ENCODE data around the gene EFNA5.

Gene EFNA5

GRCh38 chr5:107603349-107603748, 67.4 kb downstream of the EFNA5 start:
- DNase-seq (ENCODE audit: low spot score) = no peak

DNA sequence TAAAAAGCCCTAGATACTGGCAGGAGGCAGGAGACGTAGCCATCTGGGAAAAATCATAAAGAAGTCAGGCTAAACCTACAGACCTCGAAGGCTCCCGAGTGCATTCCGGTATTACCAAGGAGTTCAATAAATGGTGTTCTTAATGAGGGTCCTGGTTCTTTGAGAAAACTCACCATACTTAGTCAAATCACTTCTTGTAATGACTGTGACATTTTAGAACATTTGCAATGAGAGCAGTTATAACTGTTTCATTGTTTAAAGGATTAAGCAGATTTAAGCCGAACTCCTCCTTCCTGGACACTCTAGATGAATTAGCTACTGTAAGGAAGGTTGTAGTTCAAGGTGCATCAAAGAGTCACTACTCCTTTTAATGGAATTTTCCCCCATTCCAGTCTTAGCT, 67.8 kb downstream of the EFNA5 start:
- no peak for DNase-seq (ENCODE audit: low spot score)

DNA sequence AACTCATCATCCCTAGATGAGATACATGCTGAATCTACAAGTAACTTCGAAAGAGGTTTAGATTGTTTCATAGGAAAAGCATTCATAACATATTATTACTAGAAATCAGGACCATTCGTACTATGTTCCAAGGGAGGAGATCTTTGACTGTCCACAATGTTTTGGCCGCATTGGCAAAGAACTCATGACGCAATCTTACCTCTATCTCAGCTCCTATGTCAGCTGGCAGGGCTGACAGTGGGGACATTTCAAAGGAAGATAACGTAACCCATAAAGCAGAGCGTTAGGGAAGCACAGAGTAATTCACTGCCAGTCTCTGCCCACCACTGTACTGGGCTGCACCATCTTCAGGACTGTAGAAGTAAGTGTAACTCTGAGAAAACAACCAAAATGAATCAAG, 69.7 kb downstream of the EFNA5 start:
- no peak for DNase-seq (ENCODE audit: low spot score)

GRCh38 chr5:107598958-107599357, 71.8 kb downstream of the EFNA5 start:
- no peak for DNase-seq (ENCODE audit: low spot score)

GRCh38 chr5:107597803-107598202, 72.9 kb downstream of the EFNA5 start:
- DNase-seq (ENCODE audit: low spot score) = no peak

DNA sequence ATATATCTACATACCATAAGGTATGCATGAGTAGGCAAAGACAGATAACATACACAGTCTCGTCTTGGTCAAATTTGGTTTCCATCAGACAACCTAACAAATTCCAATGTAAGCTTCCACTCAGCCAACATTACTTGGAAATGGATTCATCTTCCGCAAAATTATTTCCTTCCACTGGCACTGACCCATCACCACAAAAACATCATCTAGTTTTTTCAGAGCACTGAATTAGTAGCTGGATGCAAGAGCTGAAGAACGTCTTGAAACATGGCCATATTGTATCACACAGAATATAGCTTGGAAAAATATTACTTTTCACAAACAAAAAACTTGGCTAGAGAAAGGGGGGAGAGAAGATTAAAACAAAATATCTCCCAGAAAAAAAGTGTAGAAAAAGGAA, 73.5 kb downstream of the EFNA5 start:
- DNase-seq (ENCODE audit: low spot score) = no peak

DNA sequence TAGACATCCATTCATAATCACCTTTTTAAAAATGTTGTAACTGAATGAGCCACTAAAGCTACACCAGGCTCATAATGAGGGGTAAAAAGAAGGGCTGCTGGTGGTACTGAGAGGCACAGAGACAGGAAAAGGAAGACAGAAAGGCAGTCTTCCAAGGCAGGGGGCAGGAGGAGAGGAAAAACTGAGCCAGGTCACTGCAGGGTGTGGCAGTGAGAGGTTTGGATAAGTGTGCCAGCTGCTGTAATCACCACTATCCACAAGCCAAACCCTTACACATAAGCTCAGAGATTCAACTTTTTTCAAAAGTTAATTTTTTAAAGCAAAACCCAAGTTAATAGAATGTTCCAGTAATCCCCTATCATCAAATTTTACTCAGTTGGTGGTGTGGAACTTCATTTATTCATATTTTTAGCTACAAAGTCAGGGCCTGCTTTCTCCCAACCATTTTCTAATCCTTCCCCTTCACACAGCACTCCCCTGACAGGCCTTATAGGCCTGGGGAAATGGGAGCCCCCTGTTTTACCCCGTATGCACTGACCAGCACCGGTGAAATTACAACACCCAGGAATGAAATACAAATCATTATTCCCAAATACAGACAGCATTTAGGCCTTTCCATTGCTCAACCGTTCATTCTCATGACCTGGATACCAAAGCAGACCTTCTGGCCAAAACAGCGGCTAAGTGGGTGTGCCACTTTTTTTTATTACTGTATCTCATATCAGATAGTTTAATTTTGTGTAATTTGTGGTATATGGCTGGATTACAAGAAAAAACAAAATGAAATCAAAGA, 76.3 kb downstream of the EFNA5 start:
- no peak for DNase-seq (ENCODE audit: low spot score)

- no peak for DNase-seq (ENCODE audit: low spot score)
These were observed 77.7 kb downstream of the EFNA5 start for GRCh38 chr5:107593009-107593408.

- no peak for DNase-seq (ENCODE audit: low spot score)
These were observed 78.2 kb downstream of the EFNA5 start for GRCh38 chr5:107592515-107592914.

DNA sequence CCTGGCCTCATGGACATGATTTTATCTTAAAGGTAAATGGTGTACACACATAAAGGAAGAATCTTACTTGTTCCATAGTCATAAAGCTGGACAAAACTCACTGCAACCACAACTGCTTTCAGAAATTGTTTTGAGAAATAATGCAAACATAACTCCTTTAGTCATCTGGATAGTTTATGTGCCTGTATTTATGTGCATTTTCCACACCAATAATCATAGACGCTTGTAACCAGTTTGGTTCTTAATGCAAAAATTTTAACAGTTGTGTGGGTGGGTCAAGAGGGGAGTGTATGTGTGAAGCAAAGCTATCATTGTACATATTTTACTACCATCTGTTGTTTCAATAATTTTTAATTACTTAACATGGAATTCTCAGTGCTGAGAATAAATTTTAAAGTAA, 80.1 kb downstream of the EFNA5 start:
- DNase-seq (ENCODE audit: low spot score) = no peak

DNA sequence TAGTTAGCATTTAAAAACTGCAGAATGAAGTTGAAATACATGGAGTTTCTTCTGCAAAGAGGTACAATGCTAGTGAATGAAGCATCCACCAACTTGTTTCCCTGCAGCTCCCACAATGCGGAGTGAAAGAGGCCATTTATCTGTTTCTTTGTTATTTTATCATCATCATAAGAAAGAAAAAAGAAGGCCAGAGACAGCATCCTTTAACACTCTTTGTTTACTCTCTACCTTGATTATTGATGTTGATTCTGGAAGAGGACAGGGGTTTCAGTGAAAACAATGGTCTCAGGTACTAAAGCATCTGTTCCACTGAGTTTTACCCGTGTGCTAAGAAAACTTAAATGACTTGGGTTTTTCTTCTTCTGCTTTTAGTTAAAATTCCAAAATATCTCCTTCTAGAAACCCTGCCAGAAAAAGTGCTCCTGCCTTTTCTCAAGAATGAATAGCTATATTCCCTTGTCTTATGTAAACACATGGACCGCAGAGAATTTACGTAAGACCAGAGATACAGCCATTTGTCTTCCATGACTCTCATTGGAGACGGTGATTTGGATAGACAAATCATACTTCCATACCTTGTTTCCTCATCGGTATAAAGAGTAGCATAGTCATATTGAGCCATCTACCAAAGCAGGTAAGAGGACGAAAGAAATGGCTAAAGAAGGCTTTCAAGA, 81.1 kb downstream of the EFNA5 start:
- no peak for DNase-seq (ENCODE audit: low spot score)

DNA sequence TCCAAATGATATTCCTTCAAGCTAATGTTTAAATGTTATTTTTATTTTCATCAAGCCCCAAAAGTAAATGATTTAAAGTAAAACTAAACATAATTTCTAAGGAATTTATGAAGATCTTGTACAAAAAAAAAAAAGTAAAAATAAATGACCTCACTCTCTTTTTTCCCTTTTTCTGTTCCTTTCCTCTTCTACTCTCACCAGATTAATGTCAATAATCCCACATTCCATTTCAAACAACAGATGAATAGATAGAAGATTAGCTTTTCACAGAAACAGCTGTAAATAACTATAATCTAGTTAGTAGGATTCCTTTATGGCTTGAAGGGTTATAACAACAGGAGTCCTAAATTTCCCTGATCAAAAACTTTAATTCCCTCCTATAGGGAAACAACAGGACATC, 88.1 kb downstream of the EFNA5 start:
- no peak for DNase-seq (ENCODE audit: low spot score)

DNA sequence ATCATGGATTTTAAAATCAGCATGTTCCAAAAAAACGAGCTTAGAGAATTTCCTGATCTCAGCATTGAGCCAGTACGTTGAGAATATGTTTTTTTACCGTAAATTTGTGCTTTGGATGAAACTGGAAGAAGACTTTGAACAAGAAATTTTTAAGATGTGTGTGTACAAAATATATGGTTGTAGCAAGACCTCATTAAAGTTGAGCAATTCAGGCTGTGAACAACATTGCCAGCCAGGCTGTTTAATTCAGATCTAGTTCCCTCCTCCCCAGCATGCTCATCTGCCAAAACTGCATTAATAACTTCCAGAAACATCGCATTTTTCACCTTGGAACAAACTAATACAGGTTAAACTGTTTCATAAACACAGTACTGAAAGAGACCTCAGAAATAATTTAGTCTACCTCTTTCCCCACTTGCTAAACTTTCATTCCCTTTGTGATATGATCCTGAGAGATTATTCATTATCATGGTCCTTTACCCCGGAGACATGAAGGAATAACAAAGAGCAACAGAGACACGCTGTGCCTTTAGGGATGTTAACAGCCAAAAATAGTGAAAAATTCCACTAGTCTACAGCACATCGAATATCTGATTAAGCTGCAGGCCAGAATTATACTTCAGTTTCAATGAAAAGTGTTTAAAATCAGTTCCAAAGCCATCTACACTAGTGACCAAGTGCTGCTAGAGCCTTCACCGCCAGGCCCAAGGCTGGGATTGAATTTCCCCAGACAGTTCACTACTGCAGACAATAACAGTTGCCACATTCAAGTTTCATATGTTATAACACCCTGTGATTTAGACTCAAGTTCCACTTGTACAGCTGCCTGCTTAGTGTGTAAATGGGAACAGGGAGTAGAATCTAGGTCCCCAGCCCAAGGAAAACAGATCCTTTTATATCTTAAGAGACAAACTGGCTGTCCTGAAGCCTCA, 89.6 kb downstream of the EFNA5 start:
- DNase-seq (ENCODE audit: low spot score) = no peak

GRCh38 chr5:107578051-107578635, 92.6 kb downstream of the EFNA5 start:
- DNase-seq (ENCODE audit: low spot score) = no peak

GRCh38 chr5:107577394-107577950, 93.3 kb downstream of the EFNA5 start:
- no peak for DNase-seq (ENCODE audit: low spot score)

- no peak for DNase-seq (ENCODE audit: low spot score)
These were observed 93.9 kb downstream of the EFNA5 start for GRCh38 chr5:107576736-107577393.

DNA sequence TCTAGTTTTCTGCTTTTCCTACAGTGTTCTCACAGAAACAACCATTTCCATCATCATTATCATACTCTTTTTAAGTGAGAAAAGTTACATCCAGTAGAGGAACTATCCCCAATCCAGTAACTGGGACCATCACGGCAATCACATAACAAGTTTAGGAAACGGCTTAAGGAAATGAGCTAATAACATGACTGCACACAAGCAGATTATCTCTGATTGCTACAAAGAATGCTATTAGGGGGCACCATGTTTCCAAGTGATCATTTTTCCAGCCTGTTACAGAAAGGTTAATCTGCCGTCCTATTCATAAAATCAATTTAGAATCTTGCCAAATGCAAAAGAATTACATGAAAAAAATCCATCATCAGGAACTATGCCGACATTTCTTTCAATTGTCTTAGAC, 94.6 kb downstream of the EFNA5 start:
- no peak for DNase-seq (ENCODE audit: low spot score)

- DNase-seq (ENCODE audit: low spot score) = no peak
These were observed 96.5 kb downstream of the EFNA5 start for GRCh38 chr5:107574287-107574686.

- DNase-seq (ENCODE audit: low spot score) = no peak
These were observed 97.9 kb downstream of the EFNA5 start for GRCh38 chr5:107572715-107573368.

GRCh38 chr5:107571621-107572536, 98.9 kb downstream of the EFNA5 start:
- peak; percentile 89 for DNase-seq (ENCODE audit: low spot score)

Measured in CD4-positive, alpha-beta T cell treated with Interleukin-2 at 100 ng/mL for 4 hours (primary cell).